GM20000 (cell line): Measurements from ENCODE around the gene SOD3.

Experiments
- DNase-seq: peaks from one replicate; pipeline ENCODE4 v3.0.0; 2012; ENCODE audit warnings: low spot score
- TF ChIP-seq, protein P1 (sequence below): IDR thresholded peaks from 2 replicates; pipeline ENCODE4 v1.5.1; 2012; ENCODE audit warnings: mild to moderate bottlenecking, control low read depth; ENCODE audit errors: extremely low read depth, missing control alignments

Gene SOD3

DNA sequence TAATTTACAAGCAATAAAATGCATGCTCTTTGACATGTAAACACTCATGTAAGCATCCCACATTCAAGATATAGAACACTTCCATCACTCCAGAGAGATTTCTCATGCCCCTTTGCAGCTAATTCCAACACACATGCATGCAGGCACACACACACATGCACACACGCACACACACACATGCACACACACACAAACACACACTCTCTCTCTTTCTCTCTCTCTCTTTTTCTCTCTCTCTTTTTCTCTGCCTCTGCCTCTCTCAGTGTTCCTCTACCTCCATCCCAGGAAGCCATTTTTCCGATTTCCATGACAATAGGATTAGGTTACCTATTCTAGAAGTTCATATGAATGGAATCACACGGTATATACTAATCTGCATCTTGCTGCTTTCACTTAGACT is 11.9 kb upstream of the SOD3 start:
- no peak for DNase-seq
- TF ChIP-seq, protein P1, sequence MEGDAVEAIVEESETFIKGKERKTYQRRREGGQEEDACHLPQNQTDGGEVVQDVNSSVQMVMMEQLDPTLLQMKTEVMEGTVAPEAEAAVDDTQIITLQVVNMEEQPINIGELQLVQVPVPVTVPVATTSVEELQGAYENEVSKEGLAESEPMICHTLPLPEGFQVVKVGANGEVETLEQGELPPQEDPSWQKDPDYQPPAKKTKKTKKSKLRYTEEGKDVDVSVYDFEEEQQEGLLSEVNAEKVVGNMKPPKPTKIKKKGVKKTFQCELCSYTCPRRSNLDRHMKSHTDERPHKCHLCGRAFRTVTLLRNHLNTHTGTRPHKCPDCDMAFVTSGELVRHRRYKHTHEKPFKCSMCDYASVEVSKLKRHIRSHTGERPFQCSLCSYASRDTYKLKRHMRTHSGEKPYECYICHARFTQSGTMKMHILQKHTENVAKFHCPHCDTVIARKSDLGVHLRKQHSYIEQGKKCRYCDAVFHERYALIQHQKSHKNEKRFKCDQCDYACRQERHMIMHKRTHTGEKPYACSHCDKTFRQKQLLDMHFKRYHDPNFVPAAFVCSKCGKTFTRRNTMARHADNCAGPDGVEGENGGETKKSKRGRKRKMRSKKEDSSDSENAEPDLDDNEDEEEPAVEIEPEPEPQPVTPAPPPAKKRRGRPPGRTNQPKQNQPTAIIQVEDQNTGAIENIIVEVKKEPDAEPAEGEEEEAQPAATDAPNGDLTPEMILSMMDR: no peak

DNA sequence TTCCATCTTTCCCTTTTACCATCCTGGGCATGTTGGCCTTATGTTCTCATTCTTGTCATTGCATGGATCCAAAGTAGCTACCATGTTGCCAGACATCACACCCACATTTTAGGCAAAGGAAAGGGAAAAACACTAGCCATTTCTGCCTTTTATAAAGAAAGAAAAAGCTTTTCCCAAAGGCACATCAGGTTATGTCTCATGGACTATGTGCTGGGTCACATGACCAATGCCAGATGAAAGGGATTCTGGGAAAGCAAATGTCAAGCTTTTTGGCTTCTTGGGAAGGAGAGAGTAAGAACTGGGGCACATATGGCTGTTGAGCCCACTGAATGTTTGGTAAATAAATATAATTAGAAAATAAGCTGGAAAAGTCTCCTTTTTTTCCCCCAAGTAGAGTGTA is 4.3 kb upstream of the SOD3 start:
- TF ChIP-seq, protein P1: no peak
- DNase-seq: no peak

DNA sequence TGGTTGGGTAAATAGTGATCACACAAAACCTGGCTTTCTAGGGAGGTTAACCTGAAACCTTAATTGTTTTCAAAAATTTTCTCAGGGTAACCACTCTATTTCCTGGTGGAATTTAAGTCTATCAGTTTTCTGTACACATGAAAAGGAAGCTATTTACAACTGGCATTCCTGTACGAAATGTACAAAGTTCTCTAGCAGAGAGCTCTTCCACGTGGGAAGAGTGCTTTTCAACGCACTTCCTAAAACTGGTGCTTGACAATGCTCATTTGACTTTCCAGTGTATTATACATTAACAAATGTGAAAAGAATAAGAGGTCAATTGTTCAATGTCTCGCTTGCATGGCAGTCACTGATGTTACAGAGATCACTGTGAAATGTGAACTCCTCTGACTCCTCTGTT is 2.8 kb upstream of the SOD3 start:
- DNase-seq: no peak
- TF ChIP-seq, protein P1: no peak

DNA sequence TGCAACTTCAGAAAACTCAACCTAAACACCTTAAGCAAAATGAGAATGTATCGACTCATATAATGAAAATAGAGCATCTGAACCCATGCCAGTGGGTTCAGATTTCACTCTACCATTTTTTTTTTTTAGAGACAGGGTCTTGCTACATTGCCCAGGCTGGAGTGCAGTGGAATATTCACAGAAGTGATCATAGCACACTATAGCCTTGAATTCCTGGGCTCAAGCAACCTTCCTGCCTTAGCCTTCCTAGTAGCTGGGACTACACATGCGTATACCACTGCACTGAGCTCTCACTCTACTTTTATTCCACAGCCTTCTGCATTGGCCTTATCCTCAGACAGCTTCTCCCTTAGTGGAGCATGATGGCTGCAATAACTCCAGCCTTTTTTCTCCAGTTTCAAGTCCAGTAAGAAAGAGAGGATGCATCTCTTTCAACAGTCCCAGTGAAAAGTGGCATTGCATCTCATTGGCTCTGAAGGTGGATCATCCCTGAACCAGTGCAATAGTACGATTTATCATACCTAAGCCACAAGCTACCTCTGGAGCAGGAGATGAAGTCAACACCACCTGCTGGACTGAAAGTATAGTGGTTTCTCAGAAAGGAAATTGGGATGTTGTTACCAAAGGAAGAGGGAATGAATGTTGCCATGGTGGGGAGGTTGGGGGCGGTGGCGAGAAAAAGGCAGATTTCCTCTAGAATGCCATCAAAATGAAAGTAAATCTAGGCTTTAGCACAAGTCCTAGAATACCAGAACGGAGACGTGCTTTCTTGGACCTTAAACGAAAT is 2.0 kb upstream of the SOD3 start:
- no peak for DNase-seq

DNA sequence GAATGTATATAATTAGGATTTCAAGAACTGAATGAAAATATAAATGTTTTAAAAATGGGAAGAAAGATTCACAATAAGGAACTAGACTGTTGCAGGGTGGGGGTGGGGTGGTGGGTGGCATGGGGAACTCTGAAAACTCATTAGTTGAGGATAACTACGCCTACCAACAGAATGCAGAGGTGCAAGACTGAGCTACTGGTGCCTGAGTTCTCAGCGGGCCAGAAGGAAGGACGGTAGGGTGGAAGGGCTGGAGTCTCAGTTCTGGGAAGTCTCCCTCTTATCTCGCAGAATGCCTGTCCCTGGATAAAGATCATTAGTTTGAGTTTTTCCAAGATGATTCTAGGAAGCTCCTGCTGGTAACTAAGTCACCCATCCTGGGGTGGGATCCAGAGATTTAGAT is 1.3 kb upstream of the SOD3 start:
- no peak for DNase-seq

More for the DNA sequence above, 2.0 kb upstream of the SOD3 start:
- TF ChIP-seq, protein P1: no peak

DNA sequence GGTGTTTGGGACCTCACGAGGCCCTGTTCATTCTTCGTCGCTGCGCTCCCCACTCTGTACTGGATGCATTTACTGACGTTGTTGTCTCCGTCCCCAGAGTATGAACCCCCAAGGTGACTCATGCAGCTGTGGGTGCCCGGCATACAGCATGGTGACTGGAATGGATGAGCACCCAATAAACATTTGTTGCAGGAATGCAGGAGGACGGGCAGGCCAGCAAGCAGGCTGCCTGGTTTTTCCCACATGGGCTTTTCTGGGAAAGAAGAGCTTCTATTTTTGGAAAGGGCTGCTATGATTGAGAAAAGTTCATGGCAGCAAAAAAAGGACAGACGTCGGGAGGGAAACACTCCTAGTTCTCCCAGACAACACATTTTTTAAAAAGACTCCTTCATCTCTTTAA is 893 bp upstream of the SOD3 start:
- TF ChIP-seq, protein P1: no peak
- no peak for DNase-seq

More for the DNA sequence above, 1.3 kb upstream of the SOD3 start:
- TF ChIP-seq, protein P1: no peak

DNA sequence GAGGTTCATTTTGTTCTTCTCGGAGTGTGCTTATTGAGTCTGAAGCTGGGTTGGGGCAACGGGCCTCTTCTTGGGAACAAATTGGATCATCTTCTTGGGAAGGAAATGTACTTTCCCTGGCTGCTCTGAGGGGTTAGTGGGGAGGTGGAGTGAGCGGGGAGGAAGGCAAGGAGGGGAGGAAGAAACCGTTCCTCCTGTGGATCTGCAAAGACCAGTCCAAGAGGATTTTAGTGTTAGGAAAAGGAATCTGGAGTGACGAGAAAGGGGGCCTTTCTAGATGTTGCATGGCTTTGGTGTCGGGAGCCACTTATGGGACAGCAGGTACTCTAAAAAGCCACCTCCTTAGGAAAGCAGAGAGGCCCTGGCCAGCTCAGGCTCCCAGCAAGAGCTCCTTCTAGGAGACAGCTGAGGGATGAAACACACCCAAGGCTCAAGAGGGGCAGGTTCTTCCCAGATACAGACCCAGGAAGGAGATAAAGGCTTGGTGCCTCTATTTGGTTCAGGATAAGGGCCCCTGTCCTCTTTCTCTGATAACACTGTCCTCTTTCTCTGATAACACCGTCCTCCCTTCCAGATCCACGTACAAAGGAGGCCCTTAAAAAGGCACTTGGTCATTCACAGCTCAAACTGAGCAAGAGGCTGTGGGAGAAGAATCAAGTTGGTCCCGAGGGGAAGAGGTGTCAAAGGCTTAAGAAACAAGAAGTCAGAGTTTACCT is 451 bp downstream of the SOD3 start:
- TF ChIP-seq, protein P1: no peak
- no peak for DNase-seq
